HG02973 (cell line): ENCODE data around the gene CD84.
"Not testable (repeated sequence)": the region's sequence is repeated elsewhere in the genome, so short reads cannot be mapped to it uniquely, and the experiment has no call there.

Experiments used
- ATAC-seq: cut with Tn5 transposase; IDR thresholded peaks from one replicate; pipeline ENCODE4 v1.9.1; 2021; ENCODE audit warnings: moderate library complexity; ENCODE audit not compliant: unreplicated experiment

CD84 gene, protein sequence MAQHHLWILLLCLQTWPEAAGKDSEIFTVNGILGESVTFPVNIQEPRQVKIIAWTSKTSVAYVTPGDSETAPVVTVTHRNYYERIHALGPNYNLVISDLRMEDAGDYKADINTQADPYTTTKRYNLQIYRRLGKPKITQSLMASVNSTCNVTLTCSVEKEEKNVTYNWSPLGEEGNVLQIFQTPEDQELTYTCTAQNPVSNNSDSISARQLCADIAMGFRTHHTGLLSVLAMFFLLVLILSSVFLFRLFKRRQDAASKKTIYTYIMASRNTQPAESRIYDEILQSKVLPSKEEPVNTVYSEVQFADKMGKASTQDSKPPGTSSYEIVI

DNA sequence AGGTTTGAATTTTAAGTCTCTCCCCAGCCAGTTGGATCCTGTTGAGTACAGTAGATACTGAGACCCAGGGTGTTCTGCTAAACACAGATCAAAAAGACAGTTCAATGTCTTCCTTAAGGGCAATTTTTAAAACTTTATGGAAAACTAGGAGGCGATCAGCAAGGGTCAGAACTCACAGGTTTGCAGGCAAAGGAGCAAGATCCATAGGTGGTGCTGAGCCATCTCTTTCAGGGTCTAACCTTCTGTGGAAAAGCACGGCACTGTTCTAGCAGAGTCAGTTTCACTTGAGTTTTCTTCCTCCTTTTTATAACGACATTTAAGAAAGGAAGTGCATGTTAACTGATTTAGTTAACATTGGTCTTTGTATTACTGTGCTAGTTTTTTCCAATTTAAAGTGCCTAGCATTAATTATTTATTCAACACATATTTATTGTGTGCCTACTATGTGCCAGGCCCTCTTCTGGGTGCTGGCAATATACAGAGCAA, at the start of gene CD84:
CD84 (minus strand) TSS at position 281 of the 486 bp plus-strand sequence; CDS start at position 222, 59 bp downstream.
- ATAC-seq: no peak

DNA sequence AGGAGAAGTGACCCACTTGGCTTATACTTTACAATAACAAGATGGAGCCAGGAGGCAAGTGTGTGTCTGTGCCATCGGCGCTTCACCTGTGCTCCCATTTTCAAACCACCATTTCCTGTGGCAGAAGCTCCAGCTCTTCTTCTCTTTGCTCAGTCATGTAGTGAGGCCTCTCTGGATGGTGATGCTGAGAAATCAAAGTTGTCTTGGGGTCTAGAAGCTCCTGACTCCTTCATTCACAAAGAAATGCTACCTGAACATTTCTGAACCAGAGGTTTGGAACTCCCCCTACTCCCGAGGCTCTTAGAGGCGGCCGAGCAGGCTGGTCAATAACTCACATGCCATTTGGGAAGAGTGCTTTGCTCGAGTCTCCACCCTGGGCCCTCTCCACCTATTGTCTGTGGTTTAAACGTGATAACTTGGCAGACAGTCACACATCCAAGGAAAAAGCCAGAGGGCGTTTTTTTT, 49.5 kb upstream of the CD84 start:
- ATAC-seq: no peak

DNA sequence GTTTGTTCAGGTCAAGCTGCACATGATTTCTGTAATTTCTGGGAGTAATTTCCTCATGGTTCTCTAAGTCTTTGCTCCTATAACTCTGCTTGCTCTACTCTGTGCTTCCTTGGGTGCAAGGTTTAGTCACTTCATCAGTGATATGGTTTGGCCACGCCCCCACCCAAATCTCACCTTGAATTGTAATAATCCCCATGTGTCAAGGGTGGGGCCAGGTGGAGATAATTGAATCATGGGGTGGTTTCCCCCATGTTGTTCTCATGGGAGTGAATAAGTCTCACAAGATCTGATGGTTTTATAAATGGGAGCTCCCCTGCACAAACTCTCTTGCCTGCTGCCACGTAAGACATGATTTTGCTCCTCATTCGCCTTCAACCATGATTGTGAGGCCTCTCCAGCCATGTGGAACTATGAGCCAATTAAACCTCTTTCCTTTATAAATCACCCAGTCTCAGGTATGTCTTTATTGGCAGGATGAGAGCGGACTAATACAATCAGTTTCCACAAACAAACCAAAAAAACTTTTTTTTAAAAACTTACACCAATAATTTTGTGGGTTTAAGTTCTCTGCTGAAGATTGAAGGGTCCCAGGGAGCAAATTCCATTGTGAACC, 48.5 kb upstream of the CD84 start:
- not testable (repeated sequence) for ATAC-seq

DNA sequence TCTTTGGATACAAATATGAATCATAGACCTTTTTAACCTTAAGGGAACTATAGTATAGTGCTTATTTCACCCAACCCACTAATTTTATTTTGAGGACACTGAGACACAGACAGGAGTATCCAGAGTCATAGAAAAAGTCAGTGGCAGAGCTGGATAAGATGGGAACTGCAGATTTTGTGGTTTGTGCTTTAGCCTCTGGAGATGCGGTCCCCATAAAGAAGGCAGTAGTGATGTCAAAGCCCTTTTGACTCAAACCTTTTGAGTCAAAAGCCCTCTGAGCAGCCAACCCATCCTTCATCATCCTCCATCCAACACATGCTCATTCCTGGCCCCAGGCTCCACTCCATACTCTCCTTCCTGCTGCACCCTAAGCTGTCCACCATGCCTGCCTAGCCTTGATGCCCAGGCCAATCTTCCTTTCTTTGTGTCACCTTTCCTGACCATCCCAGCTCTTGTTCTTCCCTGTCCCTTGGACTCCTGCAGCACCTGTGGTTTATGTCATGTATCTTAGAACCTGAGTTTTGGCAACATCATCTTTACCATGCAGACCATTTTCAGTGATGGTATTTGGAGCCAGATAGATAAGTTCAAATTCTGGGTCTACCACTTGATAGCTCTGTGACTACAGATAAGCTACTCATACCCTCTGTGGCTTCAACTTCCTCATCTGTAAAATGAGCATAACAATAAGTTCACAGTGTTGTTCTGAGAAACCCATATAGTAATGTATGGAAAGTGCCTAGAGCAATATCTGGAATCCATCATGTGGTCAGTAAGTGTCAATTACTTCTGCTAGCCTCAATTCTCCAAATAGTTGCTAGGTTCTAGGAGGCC, 47.4 kb upstream of the CD84 start:
- ATAC-seq: peak; percentile 32

DNA sequence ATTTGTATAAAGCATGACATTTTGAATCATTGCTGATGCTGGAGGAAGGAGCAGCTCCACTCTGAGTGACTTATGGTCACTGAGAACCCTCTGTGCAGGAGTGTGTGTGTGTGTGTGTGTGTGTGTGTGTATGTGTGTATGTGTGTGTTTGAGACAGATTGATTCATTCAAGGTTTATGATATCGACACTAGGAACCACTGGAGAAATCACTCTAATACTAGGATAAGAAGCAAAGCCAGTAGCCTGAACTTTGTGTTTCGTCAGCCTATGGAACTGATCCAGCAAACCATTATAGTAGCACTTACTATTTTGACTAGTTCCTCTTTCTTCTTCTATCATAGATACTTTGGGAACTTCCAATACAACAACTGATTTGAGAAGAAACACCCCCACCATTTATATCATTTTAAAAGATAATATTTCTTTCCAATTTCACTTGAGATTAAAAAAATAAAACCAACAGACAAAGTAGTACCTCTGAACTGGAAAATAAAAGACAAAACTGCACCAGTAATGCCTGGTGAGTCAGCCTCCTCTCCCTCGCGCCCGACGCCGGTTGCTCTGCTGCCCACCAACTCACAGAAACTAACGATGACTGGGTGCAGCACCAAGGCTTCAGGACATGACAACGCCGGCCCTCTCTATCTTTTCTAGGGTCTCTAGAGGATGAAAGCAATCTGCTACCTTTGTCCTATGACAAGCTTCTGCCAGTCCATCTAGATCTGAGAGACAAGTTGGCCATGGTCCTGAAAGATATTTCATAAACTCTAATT, 46.6 kb upstream of the CD84 start:
- ATAC-seq: no peak

DNA sequence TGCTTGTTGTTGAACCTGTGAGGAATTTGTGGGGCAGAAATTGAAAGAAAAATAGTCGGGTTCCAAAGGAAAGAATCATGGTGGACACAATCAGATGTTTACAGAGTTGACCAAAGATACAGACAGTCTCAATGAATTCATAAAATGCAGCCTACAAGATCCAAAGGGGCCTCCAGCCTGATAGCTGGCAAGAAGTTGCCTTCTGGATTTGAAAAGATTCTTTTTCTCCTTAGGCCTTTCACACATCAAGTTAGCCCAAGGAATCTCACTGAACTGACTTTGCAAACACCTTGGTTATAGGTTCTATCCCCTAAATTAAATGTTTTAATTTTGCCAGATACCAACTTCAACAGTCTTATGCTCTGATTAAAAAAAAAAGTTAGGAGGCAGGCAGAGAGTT, 46.0 kb upstream of the CD84 start:
- no peak for ATAC-seq

DNA sequence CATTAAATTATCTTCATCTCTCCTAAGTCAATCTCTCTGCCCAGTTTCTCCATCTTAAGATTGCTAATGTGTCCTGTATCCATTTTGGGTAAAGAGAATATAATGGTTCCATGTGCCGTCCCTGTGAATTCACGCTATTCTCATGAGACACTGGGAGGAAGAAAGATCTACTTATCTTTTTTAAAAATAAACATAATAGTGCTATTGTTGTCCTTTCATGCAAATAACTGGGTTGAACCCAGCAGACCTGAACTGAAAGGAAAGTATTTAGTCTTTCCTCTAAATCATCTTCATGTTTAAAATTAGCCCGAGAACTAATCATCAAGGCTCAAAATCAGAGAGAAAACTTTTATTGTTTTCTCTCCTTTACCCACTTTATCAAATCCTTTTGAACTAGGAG, 45.2 kb upstream of the CD84 start:
- ATAC-seq: no peak

DNA sequence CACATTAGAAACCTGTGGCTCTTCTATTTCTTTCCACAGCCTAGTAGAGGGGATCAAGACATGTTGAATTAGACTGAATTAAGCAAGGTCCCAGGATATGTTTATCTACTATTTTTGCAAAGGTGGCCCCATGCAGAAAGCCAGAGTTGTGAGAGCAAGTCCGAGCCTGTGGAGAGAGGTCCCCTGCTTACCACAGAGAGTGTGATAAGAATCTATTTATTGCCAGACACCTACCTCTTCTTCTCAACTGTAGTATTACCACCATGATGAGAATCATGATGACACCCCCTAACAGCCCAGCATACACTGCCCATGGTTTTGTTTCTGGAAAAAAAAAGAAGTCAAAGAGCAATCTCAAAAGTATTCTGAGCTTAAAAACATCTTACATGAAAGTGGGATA, 44.6 kb upstream of the CD84 start:
- ATAC-seq: no peak

DNA sequence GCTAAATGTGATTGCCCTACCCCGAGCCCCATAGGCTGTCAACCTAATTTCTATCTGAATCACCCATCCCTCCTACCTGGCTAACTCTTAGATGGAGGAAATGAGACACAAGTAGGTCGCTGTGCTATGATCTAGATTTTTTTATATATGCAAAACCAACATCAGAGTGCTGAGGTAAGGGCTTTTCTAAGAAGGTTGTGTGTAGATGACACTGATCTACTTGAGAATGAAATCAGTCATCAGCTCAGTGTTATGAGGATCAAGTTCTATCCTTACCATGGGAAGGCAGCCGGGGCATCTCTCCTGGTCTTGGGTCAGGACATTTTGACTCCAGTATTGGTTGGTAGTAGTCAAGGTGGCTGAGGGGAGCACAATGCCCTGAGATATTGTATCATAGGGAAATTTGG, 43.9 kb upstream of the CD84 start:
- ATAC-seq: no peak

DNA sequence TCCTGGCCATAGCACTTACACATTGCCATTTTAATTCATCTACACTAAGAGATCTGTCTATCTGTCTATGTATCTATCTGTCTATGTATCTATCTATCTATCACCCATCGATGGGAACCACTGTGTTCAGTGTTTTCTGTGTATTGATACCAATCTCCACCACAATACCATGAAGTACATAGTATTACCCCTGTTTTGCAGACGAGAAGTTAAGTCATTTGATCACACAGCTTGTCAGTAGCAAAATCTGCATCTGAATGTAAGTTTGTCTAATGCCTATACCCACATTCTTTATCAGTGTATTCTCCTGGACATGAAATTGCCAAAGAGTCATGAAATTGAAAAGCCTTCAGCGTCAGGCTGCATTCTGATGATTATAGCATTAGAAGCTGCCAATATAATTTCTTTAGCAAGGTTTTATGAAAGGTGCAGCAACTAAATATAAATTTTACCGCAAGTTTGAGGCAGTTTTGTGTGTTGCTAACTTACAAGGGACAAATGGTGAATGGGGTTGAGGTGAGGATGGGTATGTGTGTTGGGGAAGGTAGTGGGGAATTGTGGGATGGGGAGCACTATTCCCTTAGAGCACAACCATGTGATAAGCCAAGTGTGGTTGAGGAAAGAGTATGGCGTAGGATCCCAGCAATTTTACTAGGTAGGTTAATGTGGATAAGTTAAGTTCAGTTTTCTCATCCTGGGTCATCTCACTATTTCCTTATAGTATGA, 43.4 kb upstream of the CD84 start:
- ATAC-seq: no peak

DNA sequence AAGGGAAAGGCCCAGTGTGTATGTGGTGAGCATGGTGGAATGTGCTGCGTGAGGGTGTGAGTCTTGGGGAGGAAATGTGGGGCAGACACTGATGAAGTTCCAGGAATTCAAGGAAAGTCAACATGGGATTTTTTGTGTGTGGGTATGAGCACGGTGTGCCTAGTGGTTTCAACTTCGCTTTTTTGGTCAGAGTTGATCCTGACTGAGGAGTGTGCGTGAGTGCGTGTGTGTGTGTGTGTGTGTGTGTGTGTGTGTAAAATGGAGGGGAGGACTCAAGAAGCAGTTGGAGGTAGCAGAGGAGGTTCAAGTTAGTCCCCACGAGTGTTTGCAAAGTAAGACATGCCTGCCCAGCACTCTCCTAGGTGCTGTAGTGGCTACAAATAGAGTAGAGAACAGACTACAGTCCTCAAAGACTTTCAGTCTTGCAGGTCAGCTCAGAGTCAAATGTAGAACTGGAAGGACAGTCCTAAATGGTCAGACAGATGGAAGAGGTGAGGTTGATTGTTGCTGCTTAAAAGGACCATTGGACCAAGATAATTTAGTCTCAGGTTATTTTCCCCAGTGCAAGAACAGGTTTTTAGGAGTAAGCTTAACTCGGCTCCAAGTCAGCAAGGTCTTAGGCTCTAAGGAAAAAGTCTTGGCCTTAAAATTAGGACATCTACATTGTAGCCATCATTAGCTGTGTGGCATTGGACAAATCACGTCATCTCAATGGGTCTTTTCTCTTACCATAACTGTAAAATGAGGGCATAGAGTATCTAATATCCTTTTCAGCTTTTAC, 42.5 kb upstream of the CD84 start:
- no peak for ATAC-seq

DNA sequence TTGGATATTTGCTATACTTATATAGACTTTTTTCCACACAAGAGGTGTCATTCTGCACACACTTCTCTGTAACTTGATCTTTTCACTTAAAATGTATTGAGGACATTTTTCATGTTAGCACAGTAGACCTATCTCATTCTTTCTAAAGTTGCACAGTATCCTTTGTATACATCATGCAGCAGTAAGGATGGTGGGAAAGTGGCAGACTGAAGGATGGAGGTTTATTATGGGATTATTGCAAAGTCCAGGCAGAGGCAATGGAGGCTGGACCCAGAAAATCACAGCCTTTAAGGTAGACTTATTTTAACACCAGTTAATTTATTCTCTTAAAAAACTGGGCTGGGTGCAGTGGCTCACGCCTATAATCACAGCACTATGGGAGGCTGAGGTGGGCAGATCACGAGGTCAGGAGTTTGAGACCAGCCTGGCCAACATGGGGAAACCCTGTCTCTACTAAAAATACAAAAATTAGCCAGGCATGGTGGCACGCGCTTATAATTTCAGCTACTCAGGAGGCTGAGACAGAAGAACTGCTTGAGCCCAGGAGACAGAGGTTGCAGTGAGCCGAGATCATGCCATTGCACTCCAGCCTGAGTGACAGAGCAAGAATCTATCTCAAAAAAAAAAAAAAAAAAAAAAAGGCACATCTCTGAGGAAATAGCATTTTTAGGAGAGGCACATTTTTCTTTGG, 41.8 kb upstream of the CD84 start:
- no peak for ATAC-seq

DNA sequence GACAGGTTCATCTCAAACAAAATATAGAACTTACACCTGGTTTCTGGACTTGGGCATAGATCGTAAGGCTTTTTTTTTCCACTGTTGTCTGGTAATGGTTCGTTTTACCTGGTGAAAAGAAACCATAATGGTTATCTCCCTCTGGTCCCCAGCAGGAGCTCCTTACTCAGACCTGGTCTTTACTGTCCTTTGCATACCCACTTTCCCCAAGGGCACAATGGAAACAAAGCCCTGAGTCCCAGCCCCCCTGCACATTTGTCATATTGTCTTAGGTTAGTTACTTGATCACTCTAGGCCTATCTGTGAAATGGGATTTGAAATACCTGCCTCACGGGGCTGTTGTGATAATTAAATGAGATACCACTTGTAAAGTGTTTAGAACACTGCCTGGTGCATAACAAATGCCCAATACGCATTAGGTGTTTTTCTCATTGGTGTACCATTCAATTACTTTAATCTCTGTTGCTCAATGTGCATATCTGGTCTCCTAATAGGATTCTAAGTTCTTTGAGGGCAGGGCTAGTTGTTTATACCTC, 40.5 kb upstream of the CD84 start:
- ATAC-seq: no peak

DNA sequence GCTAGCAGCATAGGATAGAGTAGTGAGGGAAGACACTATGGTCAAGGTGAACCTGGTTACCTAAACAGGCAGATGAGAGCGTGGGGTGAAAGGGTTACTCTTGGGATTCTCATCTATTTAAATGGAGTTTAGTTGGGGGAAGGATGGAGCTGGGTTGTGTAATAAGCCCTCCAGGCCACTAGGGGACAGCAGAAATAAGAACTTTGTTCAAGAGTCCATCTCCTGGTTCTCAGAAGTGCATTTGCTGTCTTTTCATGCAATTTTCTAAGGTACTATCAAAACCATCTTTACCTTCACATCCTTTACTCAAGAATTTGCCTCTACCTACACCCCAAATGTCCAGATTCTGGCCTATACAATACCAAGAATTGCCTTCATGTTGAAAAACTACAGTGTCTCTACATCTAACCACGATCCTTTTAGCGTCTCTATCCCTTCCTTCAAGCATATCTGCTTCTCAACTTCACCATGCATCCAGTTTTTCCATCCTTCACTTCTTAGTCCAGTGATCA, 39.5 kb upstream of the CD84 start:
- ATAC-seq: no peak

DNA sequence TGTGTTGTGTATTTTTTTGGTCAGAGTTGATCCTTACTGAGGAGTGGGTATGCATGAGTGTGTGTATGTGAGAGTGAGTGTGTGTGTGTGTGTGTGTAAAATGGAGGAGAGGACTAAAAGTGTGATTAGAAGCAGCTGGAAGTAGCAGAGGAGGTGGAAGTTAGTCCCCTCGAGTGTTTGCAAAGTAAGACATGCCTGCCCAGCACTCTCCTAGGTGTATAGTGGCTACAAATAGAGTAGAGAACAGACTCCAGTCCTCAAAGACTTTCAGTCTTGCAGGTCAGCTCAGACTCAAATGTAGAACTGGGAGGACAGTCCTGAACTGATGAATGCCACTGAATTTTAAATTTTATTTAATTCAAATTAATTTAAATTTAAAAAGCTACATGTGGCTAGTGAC, 39.0 kb upstream of the CD84 start:
- no peak for ATAC-seq

DNA sequence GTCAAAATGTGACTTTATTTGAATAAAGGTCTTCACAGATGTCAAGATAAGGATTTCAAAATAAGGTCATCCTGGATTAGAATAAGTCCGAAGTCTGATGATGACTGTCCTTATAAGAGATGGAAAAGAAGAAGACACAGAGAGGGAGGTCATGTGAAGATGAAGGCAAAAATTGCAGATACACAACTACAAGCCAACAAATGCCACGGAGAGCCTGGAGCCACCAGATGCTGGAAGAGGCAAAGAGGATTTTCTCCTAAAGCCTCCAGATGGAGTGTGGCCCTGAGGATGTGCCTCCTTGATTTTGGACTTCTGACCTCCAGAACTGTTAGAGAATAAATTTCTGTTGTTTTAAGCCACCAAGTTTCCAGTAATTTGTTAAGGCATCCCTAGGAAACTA, 36.4 kb upstream of the CD84 start:
- no peak for ATAC-seq

DNA sequence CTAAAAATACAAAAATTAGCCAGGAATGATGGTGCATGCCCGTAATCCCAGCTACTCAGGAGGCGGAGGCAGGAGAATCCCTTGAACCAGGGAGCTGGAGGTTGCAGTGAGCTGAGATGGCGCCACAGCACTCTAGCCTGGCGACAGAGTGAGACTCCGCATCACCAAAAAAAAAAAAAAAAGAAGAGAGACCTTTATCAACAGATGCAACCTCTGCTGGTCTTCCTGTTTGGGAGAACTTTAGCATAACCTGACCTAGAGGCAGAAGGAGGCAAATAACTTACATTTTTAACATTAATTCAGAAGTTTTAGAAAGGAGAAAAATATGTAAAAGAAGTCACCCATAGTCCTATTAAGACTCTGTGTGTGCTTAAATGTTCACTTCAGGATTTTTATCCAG, 35.1 kb upstream of the CD84 start:
- ATAC-seq: no peak

DNA sequence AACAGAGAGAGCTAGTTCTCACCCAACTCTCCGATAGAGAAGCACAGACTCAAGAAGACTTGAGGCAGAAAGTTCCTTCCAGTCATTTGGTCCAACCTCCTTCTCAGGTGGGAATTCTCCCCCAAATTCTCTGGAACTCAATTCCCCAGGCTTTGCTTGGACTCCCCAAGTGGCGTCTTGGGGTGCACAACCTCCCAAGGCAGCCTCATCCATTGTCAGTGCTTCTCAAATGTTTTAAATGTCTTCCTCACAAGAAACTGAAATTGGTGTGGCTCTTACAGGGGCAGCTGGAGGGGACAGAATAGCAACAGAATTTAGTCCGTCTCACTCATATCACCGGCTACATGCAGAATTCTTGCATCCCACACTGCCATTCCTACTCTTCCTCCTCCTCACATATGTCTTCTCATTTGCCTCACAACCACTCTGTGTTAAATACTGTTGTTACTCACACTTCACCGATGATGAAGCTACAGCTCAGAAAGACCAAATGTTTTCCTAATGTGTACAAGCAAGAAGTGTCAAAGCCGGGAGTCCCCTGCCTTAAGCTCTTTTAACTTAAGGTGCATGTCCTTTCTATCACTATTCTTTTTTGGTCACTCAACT, 33.4 kb upstream of the CD84 start:
- no peak for ATAC-seq
